GM19023 (cell line): ENCODE measurements around the gene SH3TC2.

ENCODE experiments used
- ATAC-seq: cut with Tn5 transposase; IDR thresholded peaks from one replicate; pipeline ENCODE4 v1.9.1; 2021; ENCODE audit warnings: mild to moderate bottlenecking, moderate library complexity; ENCODE audit not compliant: unreplicated experiment

Gene SH3TC2

GRCh38 chr5:149030838-149031397 is 31.9 kb downstream of the SH3TC2 start:
- no peak for ATAC-seq

GRCh38 chr5:149030392-149030791 is 32.5 kb downstream of the SH3TC2 start:
- ATAC-seq = no peak

GRCh38 chr5:149028984-149029383 is 33.9 kb downstream of the SH3TC2 start:
- ATAC-seq = no peak

GRCh38 chr5:149028161-149028560 is 34.7 kb downstream of the SH3TC2 start:
- ATAC-seq = no peak

GRCh38 chr5:149027636-149028035 is 35.2 kb downstream of the SH3TC2 start:
- ATAC-seq = no peak

GRCh38 chr5:149024943-149025342 is 37.9 kb downstream of the SH3TC2 start:
- no peak for ATAC-seq

- ATAC-seq = no peak
Observed at GRCh38 chr5:149024477-149024876, 38.4 kb downstream of the SH3TC2 start.

GRCh38 chr5:149022200-149022599 is 40.7 kb downstream of the SH3TC2 start:
- no peak for ATAC-seq

- ATAC-seq = no peak
Observed at GRCh38 chr5:149019679-149020078, 43.2 kb downstream of the SH3TC2 start.

- ATAC-seq = no peak
Observed at GRCh38 chr5:149018909-149019443, 43.9 kb downstream of the SH3TC2 start.

GRCh38 chr5:149017636-149018035 is 45.2 kb downstream of the SH3TC2 start:
- no peak for ATAC-seq

GRCh38 chr5:149015561-149015960 is 47.3 kb downstream of the SH3TC2 start:
- no peak for ATAC-seq

- no peak for ATAC-seq
Observed at GRCh38 chr5:149015126-149015525, 47.7 kb downstream of the SH3TC2 start.

GRCh38 chr5:149014571-149015031 is 48.3 kb downstream of the SH3TC2 start:
- ATAC-seq = no peak

GRCh38 chr5:149013796-149014195 is 49.1 kb downstream of the SH3TC2 start:
- ATAC-seq = no peak

- no peak for ATAC-seq
Observed at GRCh38 chr5:149012350-149012749, 50.5 kb downstream of the SH3TC2 start.

GRCh38 chr5:149011728-149012127 is 51.1 kb downstream of the SH3TC2 start:
- no peak for ATAC-seq

GRCh38 chr5:149011084-149011483 is 51.8 kb downstream of the SH3TC2 start:
- ATAC-seq = no peak

GRCh38 chr5:149007174-149007573 is 55.7 kb downstream of the SH3TC2 start:
- no peak for ATAC-seq

- ATAC-seq = no peak
Observed at GRCh38 chr5:149006426-149006825, 56.4 kb downstream of the SH3TC2 start.

GRCh38 chr5:149005077-149005892 is 57.6 kb downstream of the SH3TC2 start:
- ATAC-seq = no peak

- no peak for ATAC-seq
Observed at GRCh38 chr5:149004559-149004958, 58.3 kb downstream of the SH3TC2 start.
